Stimulated activated CD8-positive, alpha-beta memory T cell treated with anti-CD3 and anti-CD28 coated beads, Interleukin-7, amount 100 ng/mL, for 48 hours (primary cell): ENCODE data around the gene DDI2.

Experiments
- DNase-seq, 2 donors: peaks; one replicate each; pipeline ENCODE4 v3.0.0-alpha.2; 2020; ENCODE audit warnings: low read depth in 1 of 2; ENCODE audit errors: extremely low read depth in 1 of 2

The DDI2 gene

DNA sequence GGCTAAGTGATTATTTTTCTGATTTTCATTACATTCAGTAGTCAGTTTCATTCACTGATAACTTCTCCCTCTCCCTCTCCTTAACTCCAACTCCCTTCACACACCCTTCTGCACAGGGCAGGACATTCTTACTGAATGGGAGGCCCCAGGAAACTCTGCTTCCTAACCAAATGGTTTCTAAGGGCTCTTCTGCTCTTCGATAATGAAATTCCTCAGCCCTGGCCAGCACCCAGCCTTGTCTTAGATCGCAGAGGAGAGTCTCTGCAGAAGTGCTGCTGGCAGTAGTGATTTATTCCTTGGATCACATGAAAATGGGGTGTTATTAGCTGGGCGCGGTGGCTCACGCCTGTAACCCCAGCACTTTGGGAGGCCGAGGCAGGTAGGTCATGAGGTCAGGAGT, 83.2 kb downstream of the DDI2 start:
- DNase-seq: no peak

- DNase-seq: no peak
These were observed 84.5 kb downstream of the DDI2 start for GRCh38 chr1:15701784-15702183.

DNA sequence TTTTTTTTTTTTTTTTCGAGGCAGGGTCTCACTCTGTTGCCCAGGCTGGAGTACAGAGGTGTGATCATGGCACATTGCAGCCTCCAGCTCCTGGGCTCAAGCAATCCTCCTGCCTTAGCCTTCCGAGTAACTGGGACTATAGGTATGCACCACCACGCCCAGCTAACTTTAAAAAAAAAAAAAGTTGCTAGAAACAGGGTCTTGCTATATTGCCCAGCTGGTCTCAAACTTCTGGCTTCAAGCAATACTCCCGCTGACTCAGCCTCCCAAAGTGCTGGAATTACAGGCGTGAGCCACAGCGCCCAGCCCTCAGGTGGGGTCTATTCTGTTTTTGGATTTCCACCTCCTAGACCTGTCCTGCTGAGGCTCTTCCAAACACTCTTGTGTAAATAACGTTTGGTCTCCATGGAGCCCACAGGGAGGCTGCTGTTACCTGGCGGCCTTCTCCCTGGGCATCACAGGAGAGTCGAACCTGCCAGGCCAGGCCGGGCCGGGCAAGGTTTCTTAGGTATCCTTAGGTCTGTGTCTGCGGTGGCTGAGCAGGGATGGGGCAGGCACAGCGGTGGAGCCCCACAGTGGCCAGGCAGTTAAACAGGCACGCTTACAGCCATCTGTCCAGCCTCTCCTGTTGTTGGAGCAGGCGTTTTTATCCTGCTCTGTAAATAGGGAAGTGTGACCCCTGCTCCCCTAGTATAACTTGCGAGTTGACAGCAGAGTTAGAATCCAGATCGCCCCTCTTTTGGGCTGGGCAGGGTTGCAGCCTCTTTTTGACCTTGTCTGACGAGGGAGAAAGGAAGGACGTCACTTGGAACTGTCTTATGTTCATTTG, 85.7 kb downstream of the DDI2 start:
- no peak for DNase-seq

- no peak for DNase-seq
These were observed 86.3 kb downstream of the DDI2 start for GRCh38 chr1:15703562-15703961.

GRCh38 chr1:15704526-15705183, 87.4 kb downstream of the DDI2 start:
- DNase-seq: no peak

DNA sequence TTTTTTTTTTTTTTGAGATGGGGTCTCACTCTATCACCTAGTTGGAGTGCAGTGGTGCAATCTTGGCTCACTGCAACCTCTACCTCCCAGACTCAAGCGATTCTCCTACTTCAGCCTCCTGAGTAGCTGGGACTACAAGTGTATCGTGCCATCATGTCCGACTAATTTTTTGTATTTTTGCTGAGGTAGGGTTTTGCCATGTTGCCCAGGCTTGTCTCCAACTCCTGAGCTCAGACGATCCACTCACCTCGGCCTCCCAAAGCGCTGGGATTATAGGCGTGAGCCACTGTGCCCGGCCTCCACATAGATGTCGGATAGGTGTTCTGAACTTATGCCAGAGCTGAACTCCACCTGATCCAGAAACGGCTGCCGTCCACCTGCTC, 87.9 kb downstream of the DDI2 start:
- no peak for DNase-seq

DNA sequence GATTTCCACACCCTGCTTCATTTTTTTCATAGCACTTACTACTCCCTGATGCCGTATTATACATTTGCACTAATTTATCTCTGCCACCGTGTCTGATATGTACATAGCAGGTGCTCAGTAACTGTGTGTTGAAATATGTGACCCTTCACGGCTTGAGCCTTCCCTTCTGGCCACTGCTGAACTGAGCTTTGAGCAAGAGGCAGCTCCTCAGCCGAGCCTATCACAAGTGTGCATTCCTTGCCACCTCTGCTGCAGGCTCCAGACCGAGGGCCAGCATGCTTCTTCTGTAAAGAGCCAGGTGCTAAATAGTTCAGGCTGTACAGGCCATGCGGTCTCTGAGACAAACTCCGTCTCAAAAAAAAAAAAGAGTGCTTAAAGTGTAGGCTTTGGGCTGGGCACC, 89.5 kb downstream of the DDI2 start:
- no peak for DNase-seq

DNA sequence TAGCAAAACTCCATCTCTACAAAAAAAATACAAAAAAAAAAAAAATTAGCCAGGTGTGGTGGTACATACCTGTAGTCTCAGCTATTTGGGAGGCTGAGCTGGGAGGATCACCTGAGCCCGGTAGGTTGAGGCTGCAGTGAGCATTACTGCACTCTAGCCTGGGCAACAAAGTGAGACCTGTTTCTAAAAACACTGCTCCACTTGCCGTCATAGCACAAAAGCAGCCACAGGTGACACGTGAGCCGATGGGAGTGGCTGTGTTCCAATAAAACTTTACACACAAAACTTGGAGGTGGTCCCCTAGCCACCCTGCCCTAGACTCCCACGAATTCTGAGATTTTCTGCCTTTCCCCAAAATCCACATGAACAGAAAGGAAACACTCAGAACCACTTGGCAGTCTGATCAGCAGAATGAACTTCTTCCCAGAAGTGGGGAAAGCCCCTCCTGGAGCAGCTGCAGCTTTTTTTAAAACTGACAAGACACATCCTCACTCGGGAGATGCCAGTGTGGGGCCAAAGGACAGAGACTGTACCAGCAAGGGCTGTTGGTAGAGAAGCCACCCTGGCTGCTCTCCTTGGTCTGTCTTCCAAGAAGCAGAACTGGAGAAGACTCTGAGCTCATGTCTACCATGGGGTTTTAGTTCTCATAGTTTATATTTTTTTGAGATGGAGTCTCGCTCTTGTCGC, 90.1 kb downstream of the DDI2 start:
- no peak for DNase-seq

GRCh38 chr1:15708486-15709137, 91.4 kb downstream of the DDI2 start:
- no peak for DNase-seq

DNA sequence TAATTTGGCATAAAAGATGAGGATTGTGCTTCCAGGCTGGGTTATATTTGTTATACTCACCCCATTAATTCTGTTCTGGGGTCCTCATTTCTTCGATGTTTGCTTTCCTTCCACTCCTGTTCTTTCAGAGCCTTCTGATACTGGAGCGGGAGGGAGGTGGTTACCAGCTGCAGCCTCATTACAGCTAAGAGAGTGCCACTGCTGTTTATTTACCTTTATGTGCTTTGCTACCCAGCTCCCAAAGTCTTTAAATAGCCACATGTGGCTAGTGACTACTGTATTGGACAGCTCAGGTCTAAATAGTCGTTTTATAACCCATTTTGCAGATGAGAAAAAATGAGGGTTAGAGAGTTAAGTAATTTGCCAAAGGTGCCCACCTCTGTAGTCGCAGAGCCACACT, 92.0 kb downstream of the DDI2 start:
- no peak for DNase-seq

GRCh38 chr1:15712168-15712567, 94.9 kb downstream of the DDI2 start:
- no peak for DNase-seq

DNA sequence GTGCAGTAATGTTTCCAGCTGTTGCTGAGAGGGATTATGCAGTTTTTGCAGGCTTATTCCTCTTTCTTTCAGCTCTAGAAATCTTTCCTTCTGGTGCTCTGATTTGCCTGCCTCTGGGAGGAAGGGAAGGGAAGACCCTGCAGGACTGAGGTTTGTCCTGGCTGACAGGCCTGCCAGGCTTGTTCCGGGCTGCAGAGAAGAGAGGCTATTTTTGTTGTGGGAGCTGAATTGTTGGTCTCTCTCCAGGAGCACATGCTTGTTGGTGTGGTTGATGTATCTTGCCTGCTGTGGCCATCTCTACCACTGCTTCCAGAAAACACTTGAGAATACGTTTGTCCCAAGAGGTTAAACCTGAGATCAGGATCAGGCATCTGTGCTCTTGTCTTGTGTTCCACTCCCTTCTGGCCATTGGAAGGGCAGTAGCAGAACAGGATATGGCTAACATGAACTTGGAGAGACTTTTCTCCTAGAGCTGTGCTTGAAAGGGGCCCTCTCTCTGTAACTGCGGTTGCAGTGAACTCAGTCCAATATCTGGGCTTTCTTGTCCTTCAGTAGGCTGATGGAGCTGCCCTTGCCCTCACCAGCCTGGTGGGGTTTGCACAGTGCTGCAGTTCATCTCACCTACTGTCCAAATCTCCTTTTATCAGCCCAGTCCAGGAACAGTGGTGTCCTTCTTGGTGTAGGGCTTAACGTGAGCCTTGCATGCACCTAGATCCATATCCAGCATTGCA, 97.3 kb downstream of the DDI2 start:
- no peak for DNase-seq

DNA sequence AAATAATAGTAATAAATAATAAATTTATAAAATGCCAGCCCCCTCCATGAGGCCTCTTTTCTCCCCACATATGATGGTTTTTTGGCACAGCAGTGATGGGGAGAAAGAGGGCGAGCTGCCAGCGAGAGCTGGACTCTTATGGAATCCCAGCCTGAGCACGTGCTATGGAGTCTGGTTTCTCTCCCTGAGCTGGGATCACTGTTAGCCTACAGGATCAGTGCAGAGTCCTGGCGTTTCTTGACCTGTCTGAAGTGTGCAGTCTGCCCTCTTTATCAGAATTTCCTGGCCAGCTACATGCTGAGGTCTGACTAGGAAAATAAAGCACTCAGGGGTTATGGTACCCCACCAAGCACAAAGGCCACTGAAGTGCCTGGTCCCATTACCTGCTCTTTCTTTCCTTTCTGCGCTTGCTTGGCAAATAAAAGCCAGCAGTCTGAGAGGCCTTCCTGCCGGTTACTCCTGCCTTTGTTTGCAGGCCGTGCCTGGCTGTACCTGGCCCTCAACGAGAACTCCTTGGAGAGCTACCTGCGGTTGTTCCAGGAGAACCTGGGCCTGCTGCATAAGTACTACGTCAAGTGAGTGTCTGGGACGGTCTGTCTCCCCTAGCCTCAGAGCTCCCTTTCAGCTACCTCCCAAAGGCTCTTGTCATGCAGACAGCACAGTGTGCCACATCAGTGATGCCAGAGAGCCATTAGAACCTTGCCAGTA, 100.3 kb downstream of the DDI2 start:
- DNase-seq: no peak

DNA sequence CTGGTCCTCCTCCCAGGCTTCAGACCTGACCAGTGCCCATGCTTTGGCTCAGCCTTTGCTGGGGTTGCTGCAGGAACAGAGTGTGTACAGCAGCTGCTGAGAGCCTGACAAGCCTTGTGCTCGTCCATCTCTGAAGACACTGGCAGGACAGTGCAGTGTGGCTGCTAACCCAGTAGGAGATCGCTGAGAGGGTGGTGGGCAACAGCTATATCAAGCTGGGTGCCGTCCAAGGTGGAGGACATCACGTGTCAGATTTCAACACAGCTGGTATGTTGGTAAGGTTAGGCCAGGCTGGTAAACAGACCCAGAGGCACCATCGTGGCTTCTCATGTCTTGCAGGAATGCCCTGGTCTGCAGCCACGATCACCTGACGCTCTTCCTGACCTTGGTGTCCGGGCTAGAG, 100.9 kb downstream of the DDI2 start:
- no peak for DNase-seq
